ENCODE measurements around the gene EIF4EBP2. TPM values are rescaled to one million over a fixed set of nuclear protein-coding genes. Genes with fewer than 3 reads are reported as not detected.
A peak's percentile ranks its signal among the peaks of the same experiment; 100 is the strongest.

Gene EIF4EBP2
- total and polyA plus RNA-seq, 2 of the 13 experiments (the other 11 are each of a cell fraction or from before 2014, with no cell fraction given), result 16.9 to 22.0 TPM

- TF ChIP-seq ARID3A (IDR thresholded peaks at IDR 0.05; ENCODE audit: low read depth, low read length) (no peak), TRIM24 (CRISPR knock-in tag; IDR thresholded peaks at IDR 0.05) (no peak), SRSF1 (optimal IDR thresholded peaks at IDR 0.05; ENCODE audit: low read depth, low read length) (no peak), NRL (CRISPR knock-in tag; IDR thresholded peaks at IDR 0.05; ENCODE audit: borderline replicate concordance) (no peak), HNF1B (CRISPR knock-in tag; IDR thresholded peaks at IDR 0.05) (no peak), PAWR (CRISPR knock-in tag; IDR thresholded peaks at IDR 0.05; ENCODE audit: borderline replicate concordance) (no peak), BCL6 (CRISPR knock-in tag; IDR thresholded peaks at IDR 0.05) (no peak), TCF7 (IDR thresholded peaks at IDR 0.05; ENCODE audit: low read depth) (no peak)
These were observed 32.1 kb upstream of the EIF4EBP2 start (continued) for GRCh38 chr10:70371846-70372245.

GRCh38 chr10:70374775-70375614 is 28.9 kb upstream of the EIF4EBP2 start:
- in situ Hi-C loops (cut with HindIII; ENCODE audit: extremely low pct_ligation_motif_present, low pct_unique_long_range_greater_than_20kb) (no loop called here), intact Hi-C loops (cut with micrococcal nuclease; ENCODE audit: unreplicated experiment) (no loop called here)
- Histone ChIP-seq H3K36me3 (replicated peaks in 1 of 2; ENCODE audit: control insufficient read depth in 1 of 2, insufficient read depth in 2 of 2, low read length in 2 of 2) (no peaks in the 10 kb centered on the region), H3K9ac (ENCODE audit: insufficient read depth, low read depth, low read length) (no peak overlapping the region), H3K9me3 (ENCODE audit: low read length) (no peaks in the 10 kb centered on the region), H3K4me3 (replicated peaks in 1 of 3; ENCODE audit: insufficient read depth in 1 of 3, low read depth in 2 of 3, low read length in 3 of 3) (no peak overlapping the region), H3K4me1 (ENCODE audit: insufficient read depth, low read length) (peaks cover 43% of the 10 kb centered on the region), H3K79me2 (ENCODE audit: insufficient read depth, low read length) (no peaks in the 10 kb centered on the region), H3K27ac (ENCODE audit: extremely low read length, insufficient read depth, low read length) (no peak overlapping the region), H4K20me1 (ENCODE audit: insufficient read depth, low read length) (no peaks in the 10 kb centered on the region), H2AFZ (ENCODE audit: low read length) (no peak overlapping the region), H3K27me3 (ENCODE audit: control insufficient read depth in 1 of 2, insufficient read depth in 2 of 2, low read length in 2 of 2) (no peaks in the 10 kb centered on the region), H3K4me2 (ENCODE audit: low read depth, low read length) (no peak overlapping the region)
- TF ChIP-seq FOSL2 (CRISPR knock-in tag; IDR thresholded peaks at IDR 0.05) (0 out of 2 replicates have a peak, but pooled peaks have one; percentile 11), GATA4 (IDR thresholded peaks at IDR 0.05; ENCODE audit: borderline replicate concordance, low read depth) (no peak), ZNF629 (CRISPR knock-in tag; conservative IDR thresholded peaks at IDR 0.05) (peak; percentile 77), ZFP36 (IDR thresholded peaks at IDR 0.05; ENCODE audit: borderline replicate concordance, low read depth, low read length, partially characterized antibody) (peak; percentile 54), ZNF639 (CRISPR knock-in tag; conservative IDR thresholded peaks at IDR 0.05) (no peak), CENPBD1 (CRISPR knock-in tag; IDR thresholded peaks at IDR 0.05; ENCODE audit: borderline replicate concordance, low read depth) (no peak), ETV5 (CRISPR knock-in tag; IDR thresholded peaks at IDR 0.05; ENCODE audit: borderline replicate concordance) (peak; percentile 16; the same call in 1 of the 2 replicates), FOXA1 (IDR thresholded peaks at IDR 0.05) (no peak), FOXA1 (CRISPR knock-in tag; IDR thresholded peaks at IDR 0.05) (peak; percentile 21; the same call in 1 of the 2 replicates)
- ChIA-PET CTCF (ENCODE audit: low intra/inter-chr PET ratio, low total read pairs) (no interaction called here), POLR2A (no interaction called here)
- DNase-seq (ENCODE audit: low spot score) (no peak), FAIRE-seq (no peak), ATAC-seq (peak; percentile 19; the same call in 2 of the 3 replicates)
- WGBS (ENCODE audit: low lambda C conversion rate), result 62% methylated on average over 9 of the region's 9 CpGs
- BruUV-seq (replicated peaks), result no TSS peak
